Activated effector memory CD4-positive, alpha-beta T cell treated with anti-CD3 and anti-CD28 coated beads, Interleukin-2, amount 50 U/mL, for 16 hours (primary cell): Measurements from ENCODE around the gene USP47.
"Not testable (repeated sequence)": the region's sequence is repeated elsewhere in the genome, so short reads cannot be mapped to it uniquely, and the experiment has no call there.

Experiments used
- DNase-seq: peaks from one replicate; pipeline ENCODE4 v3.0.0-alpha.2; 2020

Gene USP47

DNA sequence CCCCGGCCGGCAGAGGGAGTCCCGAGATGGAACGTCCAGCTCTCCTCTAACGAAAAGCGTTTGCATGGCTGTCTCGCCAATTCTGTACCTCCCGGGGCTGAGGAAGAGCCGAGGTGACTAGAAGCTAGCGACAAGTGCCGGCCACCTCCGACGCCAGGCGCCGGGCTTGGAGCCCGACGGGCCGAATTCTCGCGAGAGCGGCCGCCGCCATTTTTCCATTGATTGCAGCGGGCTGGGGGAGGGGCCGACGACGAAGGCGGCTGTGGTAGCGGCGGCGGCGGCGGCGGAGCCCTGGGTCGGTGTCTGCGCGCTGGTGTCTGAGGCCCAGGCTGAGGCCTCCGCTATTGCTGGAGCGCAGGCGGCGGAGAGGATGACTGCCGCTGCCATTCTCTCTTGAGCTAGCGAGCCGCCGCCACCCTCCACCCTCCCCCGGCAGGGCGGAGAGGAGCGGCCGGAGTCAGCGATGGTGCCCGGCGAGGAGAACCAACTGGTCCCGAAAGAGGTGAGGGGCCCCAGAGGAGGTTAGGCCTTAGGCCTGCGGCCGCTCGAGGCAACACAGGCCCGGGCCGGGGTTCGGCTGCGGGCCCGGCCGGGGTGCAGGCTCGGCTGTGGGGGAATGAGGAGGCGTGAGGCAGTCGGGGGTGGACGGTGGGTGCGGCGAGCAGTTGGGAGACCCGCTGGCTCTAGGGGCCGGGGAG, at the start of gene USP47:
TSS of gene USP47 (plus strand) at position 250 of the 698 bp plus-strand sequence. CDS start at position 464, 214 bp downstream.
- peak; percentile 97 for DNase-seq

DNA sequence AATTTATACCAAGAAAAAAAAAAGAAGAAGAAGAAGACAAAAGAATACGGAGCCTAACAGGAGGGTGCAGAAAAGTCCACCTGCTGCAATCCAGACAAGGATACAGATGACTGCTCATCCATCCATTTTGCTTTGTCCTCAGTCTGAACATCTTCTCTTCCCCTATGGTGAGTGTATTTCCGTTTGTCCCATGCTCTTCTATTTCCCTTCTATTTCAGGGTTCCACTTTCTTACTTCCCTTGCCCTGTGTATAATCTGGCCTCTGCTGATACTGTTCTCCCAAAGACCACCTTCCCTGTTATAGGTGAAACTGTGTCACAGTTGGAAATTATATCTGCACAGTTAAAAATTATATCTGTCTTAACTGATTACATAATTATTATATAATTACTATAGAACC, 48.7 kb upstream of the USP47 start:
- no peak for DNase-seq

DNA sequence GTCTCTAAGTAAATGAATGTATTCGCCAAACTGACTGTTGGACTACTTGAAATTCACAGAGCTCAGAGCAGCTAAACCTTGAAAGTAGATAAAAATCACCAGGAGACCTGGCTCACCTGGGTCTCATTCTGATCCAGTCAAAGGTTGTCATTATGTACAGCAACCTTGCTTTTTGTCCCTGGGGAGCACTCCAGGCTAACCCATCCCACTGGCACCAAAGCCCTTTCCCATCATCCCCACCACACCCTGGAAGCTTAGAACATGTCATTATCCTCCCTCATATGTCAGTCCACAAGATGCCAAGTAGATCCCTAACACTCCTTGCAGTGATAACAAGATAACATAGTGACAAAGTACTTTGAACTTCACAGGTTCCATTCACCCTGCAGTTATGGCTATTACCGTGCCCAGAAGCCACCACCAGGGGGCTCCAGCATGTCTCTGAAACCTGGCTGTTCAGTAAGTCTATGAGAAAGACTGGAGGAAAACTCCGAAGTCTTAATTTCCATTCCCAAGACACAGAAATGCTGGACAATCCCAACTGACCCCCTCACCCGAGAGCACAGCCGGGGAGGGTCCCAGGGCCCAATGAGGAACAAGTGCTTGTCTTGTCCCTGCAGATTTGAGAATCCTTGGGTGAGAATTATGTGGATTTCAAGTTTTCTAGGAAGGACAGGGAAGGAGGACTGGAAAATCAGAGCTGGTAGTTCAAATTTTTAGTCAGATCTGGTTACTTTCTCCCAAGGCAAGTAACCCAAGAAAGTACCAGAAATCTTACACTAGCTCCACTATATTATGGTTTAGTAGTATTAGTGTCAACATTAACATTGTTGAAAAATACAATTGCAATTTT, 43.0 kb upstream of the USP47 start:
- DNase-seq: peak; percentile 89

DNA sequence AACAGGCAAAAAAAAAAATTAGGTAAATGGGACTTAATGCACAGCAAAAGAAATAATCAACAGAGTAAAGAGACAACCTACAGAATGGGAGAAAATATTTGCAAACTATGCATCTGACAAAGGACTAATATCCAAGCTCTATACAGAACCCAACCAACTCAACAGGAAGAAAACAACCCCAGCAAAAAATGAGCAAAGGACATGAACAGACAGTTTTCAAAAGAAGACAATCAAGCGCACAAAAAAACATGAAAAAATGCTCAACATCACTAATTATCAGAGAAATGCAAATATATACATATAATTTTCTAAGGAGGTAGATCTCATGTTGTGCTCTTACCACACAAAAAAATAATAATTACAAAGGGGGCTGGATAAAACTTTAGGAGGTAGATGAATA, 36.5 kb upstream of the USP47 start:
- DNase-seq: no peak

- DNase-seq: no peak
These were observed 35.7 kb upstream of the USP47 start for GRCh38 chr11:11806074-11806473.

- DNase-seq: no peak
These were observed 35.2 kb upstream of the USP47 start for GRCh38 chr11:11806586-11806985.

DNA sequence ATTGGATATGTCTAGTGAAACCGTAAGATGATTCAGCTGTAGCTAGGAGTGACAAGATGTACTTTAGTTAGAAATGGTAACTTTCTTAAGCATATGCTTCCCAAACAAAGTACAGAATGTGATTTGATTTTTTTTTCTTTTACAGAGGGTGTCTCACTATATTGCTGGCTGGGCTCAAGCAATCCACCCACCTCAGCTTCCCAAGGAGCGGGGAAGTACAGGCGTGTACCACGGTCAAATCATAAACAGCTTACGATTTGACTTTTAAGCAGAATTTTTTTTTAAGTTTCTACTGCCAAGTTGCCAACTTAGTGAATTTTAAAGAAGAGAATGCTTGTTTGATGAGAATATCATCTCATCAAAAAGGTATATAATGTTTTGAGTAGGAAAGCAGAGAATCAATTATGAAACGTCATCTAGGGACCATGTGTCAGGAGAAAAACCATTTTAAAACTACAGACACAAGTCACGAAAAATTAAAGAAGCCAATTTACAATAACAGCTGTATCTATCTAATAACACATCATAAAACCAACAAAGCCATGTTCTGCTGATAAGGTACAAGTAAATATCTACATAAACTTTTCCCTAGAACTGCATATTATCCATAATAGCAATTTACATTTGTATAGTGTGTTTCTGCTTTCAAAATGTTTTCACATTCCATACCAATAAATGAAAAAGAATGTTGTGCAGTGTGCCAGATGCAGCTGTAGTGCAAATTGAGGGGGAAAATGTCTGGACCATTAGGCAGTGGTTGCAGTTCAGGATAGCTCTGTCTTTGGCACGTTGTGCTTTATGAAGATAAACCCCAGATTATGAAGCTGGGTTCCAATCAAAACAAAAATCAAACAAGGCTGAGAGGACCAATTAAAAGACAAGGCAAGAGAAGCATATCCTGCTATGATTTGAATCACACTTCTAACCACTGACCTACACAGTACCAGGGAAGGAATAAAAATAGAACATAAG, 33.7 kb upstream of the USP47 start:
- DNase-seq: no peak

DNA sequence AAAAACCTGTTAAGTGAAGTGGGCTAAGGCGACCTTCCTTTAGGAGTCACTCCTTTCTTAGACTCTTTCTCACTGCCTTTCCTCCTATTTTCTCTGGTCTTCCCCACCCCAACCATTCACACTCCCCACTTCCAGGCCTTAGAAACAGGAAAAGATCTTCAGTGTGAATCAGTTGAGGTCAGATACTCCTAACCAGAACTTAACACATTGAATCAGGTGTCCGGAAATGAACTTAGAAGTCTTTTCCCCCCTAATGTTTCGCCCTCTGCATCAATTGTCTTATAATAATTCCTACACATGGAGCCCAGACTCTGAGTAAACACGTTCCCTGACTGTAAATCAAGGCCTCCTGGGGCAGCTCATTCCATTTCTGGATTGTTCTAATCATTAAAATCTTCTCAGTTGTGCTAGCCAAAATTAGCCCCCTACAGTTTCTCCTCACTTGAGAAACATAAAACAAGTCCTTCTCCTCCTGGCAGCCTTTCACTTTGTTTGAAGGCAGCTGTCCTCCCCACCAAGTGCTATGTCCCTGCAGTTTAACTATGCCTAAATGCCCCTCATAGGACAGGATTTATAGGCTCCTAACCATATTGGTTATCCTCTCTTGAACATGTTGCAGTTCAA, 32.7 kb upstream of the USP47 start:
- DNase-seq: no peak

- DNase-seq: no peak
These were observed 30.7 kb upstream of the USP47 start for GRCh38 chr11:11810764-11811726.

GRCh38 chr11:11813288-11813962, 28.3 kb upstream of the USP47 start:
- no peak for DNase-seq

DNA sequence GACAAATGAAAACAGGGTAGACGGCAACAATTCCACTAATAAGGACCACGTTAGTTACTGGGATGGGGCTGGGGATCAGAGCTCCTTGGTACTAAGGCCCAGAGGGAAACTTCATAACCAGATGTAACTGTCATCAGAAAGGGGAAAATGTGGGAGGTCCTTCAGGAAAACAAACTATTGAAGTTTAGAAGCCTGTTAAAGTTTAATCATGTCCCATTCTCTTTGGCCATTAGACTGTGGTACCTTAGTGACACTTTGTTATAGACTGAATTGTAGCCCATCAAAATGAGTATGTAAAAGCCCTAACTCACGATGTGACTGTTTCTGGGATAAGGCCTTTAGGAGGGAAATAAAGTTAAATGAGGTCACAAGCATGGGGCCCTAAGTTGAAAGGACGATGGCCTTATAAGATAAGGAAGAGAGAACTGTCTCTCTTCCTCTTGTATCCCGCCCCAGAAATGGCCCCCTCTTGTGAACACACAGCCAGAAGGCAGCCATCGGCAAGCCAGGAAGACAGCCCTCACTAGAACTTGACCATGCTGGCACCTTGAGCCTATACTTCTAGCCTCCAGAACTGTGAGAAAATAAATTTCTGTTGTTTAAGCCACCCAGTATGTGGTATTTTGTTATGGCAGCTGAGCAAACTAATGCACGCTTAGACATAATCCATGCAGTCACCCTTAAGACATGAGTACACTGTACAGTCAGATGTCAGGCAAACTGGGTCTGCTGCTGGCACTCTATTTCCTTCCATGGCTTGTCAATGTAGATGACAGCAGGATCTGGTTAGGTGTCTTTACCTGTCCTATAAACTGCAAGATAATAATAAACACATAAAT, 26.9 kb upstream of the USP47 start:
- no peak for DNase-seq

- DNase-seq: no peak
These were observed 25.1 kb upstream of the USP47 start for GRCh38 chr11:11816511-11817314.

- DNase-seq: no peak
These were observed 23.8 kb upstream of the USP47 start for GRCh38 chr11:11817957-11818356.

- no peak for DNase-seq
These were observed 23.1 kb upstream of the USP47 start for GRCh38 chr11:11818529-11819121.

GRCh38 chr11:11821899-11822298, 19.9 kb upstream of the USP47 start:
- no peak for DNase-seq

DNA sequence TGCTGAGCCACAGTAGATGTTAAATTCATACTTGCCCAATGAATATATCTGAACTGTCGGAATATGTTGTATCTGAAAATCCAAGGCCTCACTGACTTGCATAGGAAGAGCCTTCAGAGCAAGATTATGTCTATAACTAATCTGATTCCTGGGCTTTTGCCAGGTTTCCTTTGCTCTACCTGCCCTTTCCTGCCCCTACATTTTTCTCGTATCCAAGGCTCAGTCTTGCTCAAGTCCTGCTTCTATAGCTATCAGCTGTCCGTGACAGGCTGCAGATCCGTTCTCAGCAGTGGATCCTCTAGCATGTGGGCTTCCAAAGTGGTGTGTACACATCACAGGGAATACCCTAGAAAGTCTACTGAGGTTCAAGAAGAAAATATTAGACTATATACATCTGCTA, 18.8 kb upstream of the USP47 start:
- no peak for DNase-seq

- DNase-seq: no peak
These were observed 15.5 kb upstream of the USP47 start for GRCh38 chr11:11826260-11826659.

DNA sequence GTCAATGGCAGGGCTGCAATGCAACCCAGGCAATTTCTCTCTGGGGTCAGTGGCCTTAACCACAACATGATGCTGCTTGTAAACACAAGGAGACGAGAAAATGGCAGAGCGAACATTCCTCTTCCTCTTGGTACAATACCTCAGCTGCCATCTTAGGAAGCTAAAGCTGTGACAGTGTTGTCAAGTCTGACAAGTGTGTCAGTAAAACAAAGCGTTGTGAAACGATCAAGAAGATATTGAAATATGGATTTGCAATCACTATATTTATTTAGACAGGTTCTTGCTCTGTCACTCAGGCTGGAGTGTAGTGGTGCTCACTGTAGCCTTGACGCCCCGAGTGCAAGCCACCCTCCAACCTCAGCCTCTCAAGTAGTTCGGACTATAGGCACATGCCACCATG, 14.5 kb upstream of the USP47 start:
- DNase-seq: no peak

GRCh38 chr11:11831406-11831805, 10.4 kb upstream of the USP47 start:
- not testable (repeated sequence) for DNase-seq
